HS-27A (cell line): ENCODE measurements around the gene TMEM181.

Experiments
- DNase-seq: peaks from one replicate; pipeline ENCODE4 v3.0.0-alpha.2; 2012; ENCODE audit warnings: low read depth, missing footprints

The TMEM181 gene

DNA sequence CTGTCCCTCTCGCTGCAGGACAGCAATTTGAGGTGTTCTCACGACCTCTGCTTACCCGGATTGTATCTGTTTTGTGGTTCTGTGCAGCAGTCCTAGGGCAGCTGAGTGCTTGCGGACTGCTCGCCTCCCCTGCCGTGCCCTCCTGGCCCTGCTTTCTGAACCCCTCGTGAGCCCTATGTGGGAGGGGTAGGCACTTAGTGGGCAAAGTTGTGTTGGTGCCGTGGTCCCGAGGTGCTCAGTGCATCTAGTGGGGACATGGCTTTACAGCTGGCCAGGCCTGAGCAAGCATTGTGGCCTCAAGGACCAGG lies 5.2 kb downstream of the TMEM181 start:
- DNase-seq: no peak

DNA sequence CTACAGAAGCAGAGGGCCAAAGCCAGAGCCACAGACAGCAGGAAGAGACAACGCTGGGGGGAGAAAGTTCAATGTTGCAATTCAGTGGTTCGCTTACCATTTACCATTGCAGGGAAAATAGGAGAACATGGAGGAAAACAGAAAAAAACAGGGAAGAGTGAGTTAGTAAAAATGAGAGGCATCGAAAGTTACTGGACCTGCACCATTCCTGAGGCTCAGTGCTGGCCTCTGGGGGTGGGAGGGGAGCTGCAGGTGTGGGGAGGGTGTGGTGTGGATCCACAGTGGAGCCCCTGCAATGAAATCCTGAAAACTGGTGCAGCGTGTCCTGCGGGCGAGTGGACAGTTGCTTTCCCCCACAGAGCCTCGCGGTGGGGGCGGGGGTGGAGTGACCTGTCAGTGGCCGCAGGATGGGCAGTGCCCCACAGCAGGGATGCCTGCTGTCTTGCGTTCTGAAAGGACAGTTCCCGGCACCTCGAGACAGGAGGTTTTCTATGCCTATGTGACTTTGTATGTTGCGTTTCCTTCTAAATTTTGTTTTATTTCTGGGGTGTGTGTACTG lies 5.7 kb downstream of the TMEM181 start:
- no peak for DNase-seq

DNA sequence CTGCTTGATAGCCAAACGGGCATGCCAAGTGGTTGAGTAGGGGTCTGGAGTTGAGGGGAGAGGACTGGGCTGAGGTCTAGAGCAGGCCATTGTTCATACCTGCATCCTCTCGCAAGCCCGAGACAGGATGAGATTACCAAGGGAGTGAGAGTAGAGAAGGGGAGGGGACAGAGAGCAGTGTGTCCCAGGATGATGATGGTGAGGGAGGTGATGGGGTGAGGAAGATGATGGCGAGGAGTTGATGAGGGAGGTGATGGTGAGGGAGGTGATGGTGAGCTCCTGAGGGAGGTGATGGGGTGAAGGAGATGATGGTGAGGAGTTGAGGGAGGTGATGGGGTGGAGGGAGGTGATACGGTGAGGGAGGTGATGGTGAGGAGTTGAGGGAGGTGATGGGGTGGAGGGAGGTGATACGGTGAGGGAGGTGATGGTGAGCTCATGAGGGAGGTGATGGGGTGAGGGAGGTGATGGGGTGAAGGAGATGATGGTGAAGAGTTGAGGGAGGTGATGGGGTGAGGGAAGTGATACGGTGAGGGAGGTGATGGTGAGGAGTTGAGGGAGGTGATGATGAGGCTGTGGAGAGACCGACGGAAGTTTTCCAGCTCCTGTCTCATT lies 6.4 kb downstream of the TMEM181 start:
- DNase-seq: no peak

DNA sequence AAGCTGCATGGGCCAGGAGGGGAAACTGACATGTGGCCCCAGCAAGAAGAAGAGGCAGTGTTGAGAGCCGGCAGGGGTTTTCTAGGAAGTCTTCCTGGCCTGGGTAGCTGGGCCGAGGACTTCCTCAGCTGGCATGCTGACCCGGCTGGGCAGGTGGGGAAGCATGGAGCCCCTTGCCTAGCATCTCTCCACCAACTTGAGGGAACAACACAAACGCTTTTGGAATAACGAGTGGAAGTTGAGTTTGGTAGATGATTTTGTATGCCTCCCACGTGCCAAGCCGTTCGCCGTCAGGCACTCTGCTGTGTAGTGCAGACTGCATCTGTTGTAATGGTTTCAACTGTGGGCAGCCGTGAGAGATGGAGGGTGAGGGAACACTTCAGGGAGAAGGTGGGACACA lies 7.3 kb downstream of the TMEM181 start:
- DNase-seq: no peak

DNA sequence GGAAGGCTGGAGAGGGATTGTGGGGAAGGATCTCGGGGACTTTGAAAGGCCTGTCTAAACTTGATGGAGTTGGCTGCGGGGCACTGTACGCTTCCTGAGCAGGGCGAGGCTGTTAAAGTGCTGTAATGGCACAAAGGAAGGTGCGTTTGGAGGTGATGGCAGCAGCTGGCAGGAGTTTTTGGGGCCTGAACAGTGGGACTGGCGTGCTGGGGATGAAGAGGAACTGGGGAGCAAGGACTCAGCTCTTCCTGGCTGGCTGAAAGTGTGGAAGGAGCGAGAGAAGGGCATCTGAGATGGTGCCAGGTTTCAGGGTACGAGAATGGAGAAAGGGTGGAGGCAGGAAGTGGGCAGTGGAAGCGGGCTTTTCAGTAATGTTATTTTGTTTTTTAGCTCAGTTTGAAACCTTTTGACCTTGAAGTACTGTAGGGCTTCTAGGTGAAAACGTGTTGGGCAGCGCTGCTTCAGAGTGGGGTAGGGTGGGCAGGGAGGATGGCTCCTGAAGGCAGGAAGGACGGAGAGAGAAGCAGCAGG lies 8.0 kb downstream of the TMEM181 start:
- DNase-seq: no peak

DNA sequence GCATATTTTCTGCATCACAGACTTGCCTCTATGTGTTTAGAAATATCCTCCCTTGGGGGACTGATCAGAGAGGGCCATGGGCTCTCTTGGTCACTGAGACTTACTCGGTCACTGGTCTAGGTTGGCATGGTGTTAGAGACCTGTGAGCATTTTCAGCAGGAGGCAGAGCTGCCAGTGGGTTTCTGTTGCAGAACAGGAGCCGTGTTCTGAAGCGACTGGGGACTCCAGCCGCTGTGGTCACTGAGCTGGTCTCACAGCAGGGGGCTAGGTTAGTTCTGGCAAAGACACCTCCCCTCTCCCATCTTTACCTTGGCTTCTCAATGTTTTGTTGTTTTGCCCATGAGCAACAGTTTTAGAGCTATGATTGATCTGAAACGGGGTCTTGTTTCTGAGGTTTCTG lies 8.7 kb downstream of the TMEM181 start:
- no peak for DNase-seq

DNA sequence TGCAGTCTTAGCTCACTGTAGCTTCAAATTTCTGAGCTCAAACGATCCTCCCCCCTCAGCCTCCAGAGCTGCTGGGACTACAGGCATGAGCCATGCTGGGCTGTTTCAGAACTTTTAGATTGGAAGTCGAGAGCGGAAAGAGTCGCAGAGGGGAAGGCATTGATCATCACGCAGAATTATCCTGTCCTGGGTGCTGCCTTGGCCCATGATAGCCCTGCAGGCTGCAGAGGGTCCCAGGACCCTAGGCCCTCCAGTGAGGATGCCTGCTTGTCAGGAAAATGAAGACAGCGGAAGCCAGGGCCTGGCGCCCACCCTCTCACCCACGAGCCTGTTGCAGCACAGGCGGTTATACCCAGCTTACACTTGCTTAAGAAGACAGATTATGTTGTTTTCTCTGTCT lies 9.1 kb downstream of the TMEM181 start:
- DNase-seq: no peak

DNA sequence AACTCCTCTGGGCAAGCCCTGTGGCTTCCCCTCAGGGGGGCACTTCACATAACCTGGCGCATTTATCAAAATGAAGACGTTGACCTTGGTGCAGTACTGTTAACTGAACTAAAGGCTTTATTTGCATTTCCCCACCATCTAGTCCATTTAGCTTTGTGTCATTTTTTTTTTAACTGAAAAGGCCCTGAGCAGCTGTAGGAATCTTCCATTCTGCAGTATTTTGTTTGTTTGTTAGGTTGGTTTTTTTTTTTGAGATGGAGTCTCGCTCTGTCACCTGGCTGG lies 10.7 kb downstream of the TMEM181 start:
- DNase-seq: no peak

DNA sequence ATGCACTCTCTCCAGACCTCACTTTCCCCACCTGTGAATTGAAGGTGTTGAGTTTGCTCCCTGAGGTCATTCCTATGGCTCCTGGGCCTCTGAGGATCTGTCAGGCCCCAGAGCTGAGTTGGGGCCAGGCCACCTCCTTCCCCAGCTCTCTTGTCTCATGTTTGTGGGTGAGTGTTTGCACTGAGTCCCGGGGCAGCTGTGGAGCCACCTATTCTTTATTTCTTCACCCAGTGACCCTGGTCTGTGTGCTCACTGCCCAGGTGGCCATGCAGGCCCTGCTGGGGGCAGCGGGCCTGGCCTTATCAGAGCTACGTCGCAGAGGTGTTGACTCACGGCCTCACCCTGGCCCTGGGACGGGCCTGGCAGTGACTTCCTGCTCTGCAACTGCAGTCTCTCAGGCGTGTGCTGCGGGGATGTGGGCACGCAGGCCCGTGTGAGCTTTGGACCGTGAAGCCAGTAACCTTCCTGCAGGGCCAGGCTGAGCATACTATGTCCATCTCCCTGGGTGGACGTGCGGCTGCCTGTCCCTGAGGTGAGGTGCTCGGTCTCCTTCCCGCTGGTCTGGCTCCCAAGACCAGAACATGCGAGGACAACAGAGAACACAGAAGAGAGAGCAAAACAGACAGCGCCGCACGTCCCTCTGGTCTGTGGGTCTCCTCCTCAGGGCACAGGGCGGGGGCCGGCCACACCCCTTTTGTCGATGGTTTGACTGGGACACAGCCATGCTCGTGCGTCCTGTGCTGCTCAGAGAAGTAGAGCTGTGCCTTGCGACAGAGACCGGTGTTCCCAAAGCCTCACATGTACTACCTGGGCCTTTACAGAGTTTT lies 12.1 kb downstream of the TMEM181 start:
- DNase-seq: no peak

DNA sequence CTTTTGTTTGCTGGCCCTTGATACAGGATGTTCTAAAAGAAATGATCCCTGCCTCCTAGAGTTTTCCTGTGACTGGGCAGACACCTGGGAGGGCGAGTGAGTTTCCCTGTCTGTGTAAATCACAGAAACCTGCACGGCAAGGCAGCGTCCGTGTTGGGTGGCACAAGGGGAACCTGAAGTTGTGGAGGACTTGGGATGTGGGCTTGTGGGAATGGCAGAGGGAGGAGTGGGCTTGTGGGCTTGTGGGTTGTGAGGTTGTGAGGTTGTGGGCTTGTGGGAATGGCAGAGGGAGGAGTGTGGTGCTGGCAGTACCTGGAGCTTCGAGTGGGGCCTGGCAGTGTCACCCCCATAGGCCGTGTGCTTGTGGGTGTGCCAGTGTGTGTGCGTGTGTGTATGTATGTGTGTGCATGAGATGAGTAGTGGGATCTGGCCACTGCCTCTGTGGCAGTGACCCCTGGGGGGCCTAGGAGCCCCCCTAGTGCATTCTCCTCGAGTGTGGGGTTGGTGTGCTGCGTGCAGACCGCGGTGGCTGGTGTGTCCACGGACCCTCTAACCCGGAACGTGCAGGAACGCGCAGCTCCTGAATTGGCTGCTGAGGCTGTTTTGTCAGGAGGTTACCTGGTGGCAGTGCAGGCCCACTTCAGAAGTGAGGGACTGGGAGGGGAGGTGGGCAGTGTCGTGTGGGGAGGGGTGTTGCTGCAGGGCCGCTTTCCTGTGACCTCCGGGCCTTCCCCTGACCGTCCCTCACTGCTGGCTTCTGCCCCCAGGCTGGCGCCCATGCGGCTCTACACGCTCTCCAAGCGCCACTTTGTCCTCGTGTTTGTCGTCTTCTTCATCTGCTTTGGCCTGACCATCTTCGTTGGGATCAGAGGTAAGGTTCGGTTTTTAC lies 13.0 kb downstream of the TMEM181 start:
- no peak for DNase-seq

DNA sequence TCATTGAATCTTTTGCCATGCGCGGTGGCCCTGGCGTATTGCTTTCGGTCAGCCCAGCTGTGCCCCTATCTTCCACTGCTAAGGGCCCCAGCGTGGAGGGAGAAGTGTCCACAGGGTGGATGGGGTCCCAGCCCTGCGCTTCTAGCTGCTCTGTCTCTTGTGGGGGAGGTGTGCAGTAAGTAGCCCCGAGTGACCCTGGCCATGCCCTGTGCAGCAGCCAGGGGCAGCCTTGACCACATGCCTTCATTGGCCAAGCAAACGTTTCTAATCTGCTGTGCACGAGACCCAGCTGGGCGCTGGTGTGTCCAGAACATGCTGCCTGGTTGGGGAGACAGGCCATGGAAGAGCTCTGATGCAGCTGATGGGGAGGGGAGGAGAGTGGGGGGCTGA lies 13.6 kb downstream of the TMEM181 start:
- DNase-seq: no peak

DNA sequence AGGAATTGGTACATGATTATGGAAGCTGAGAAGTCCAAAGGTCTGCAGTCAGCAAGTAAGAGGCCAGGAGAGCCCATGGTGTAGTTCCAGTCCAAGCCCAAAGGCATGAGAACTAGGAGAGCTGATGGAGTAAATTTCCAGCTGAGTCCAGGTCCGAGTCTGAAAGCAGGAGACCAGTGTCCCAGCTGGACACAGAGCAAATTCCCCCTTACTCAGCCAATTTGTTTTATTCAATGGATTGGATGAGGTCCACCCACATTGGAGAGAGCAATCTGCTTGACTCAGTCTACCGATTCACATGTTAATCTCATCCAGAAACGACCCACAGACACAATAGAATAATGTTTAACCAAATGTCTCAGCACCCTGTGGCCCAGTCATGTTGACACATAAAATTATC lies 14.9 kb downstream of the TMEM181 start:
- no peak for DNase-seq

DNA sequence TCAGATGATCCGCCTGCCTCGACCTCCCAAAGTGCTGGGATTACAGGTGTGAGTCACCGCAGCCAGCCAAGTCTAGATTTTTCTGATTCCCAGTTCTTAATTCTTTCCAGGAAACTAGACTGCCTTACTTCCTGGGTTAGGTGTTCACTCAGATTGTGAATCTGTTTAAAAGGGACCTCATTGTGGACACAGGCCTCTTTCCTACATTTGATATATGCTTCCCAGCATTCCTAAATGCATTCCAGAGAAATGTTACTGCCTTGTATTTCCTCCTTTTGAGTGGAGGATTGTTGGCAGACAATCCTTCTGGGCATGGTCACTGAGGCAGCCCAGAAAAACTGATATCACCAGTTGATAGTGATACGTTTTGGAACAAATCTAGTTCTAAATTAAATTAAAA lies 15.7 kb downstream of the TMEM181 start:
- no peak for DNase-seq

DNA sequence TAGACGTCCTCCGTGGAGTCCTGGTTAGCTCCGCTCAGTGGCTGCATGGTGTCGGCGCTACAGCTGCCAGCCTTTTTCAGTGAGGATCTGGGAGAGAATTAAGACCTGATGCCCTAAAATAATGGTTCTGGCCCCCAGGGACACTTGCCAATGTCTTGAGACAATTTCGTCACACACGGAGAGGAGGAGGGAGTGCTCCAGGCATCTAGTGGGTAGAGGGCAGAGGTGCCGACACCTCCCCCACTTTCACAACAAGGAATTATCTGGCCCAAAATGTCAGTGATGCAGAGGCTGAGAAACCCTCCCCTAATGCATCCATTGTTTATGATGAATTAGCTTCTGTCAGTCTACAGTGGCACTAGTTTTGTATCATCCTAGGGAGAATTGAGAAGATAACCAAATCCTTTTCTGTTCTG lies 24.4 kb downstream of the TMEM181 start:
- DNase-seq: no peak

DNA sequence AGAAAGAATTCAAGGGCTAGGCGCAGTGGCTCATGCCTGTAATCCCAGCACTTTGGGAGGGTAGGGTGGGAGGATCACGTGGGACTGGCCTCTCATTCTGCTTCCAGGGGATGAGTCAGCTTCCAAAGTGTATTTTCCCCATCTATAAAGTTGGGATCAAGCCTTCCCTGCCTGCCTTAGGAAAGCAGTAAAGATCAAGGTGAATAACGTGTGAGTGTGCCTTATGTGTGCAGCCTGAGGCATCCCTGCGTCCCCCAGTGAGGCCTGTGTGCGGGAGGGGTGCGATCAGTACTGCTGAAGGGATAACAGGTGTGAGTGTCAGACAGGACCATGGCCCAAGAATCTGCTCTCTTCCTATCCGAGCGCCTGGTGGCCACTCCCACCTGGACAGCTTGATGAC lies 26.8 kb downstream of the TMEM181 start:
- no peak for DNase-seq

DNA sequence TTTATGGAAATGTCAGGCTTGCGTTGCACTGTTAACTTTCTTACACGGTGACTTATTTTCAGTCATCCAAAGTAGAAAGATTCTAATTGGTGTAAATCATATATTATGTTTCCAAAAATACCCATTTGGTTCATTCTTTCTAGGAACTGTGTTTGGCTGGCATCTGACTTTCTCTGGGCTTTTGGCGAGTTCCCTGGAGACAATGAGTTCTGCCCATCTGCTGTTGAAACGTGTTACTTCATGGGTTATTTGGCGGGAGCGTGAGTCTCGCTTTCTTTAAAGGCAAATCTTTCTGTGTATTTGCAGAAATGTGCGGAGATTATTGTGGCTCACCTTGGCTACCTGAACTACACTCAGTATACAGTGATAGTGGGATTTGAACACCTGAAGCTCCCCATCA lies 29.5 kb downstream of the TMEM181 start:
- no peak for DNase-seq

DNA sequence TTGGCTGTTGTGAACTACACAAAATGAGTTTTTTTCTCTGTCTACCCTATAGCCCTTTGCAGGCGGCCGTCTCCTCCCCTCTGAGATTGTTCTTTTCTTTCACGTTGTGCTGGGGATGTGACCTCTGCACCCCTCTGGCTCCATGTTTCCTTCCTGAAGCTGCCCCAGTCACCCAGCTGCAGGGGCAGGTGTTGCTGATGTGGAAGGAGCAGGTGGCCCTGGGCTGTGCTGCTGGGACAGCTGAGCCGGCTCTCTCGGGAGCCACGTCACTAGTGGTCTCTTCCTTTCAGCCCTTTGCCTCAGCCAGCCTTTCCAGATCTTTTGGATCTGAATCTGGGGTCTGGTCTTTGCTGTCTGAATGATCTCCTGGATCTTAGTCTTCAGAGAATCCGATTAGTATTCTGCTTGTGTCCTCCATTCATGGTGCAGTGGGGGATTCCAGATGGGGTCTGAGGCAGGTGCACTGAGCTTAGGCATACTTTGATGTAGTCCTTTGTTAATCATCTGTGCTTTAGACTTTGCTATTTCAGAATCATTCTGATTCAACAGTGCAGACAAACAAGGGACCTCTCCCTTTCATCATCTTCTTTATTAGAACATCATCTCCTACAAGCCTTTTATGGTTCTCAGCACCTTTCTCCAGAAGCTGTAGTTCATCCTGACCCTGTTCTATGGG lies 31.4 kb downstream of the TMEM181 start:
- DNase-seq: no peak

DNA sequence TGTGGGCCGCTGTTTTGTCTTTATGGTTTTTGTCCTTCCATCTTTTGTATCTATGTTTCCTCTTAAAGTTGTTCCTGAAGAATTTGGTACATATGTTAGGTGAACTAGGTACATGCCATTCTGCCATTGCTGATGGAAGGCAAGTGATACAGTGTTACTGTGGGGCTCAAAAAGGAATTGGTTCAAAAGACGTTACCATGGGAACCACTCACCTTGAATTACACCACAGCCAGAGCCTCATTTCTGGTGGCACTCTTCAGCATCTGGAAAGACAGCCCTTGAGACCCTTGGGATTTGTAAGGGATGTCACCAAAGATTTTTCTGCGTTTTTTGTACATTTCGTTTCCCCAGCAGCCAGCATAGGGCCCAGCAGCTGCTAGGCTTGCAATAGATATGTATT lies 31.9 kb downstream of the TMEM181 start:
- no peak for DNase-seq

DNA sequence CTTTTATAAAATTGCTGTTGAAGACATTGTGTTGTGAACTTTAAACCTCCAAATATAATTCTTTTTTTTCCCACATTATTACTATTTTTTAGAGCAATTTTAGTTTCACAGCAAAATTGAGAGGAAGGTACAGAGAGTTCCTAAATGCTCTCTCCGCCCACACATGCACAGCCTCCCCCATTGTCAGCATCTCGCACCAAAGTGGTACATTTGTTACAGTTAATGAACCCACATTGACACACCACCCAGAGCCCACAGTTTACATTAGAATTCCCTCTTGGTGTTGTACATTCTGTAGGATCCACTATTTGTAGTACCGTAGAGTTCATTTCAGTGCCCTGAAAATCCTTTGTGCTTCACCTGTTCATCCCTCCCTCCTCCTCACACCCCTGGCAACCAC lies 33.8 kb downstream of the TMEM181 start:
- no peak for DNase-seq

DNA sequence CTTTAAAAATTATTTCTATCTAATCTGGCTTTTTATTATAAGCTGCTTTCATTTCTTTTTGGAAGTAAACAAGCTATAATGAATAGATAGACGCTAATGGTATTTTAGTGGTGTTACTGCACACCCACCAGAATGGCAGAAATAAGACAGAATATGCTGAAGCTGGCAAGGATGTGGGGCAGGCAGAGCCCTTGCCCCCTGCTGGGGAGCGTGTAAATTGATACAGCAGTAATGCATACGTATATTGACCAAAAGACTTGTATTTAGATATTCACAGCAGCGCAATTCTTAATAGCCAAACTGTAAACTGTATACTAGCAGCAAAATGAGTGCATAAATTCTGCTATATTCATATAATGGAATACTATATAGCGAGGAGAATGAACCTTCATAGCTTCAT lies 35.3 kb downstream of the TMEM181 start:
- no peak for DNase-seq

DNA sequence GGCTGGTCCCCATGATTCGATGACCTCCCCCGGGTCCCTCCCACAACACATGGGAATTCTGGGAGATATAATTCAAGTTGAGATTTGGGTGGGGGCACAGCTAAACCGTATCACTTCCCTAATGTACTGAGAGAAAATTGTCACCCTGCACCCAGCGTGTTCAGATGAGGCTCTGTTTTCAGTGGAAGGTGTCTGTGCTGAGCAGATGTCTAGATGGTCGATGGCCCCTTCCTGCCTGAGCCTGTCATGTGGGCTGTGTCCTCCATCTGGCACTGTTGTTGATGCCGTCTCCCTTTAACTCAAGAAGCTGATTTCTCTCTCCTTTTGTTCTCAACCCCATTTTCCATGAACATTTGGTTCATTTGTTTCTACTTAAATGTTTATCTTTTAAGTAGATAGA lies 37.0 kb downstream of the TMEM181 start:
- no peak for DNase-seq

DNA sequence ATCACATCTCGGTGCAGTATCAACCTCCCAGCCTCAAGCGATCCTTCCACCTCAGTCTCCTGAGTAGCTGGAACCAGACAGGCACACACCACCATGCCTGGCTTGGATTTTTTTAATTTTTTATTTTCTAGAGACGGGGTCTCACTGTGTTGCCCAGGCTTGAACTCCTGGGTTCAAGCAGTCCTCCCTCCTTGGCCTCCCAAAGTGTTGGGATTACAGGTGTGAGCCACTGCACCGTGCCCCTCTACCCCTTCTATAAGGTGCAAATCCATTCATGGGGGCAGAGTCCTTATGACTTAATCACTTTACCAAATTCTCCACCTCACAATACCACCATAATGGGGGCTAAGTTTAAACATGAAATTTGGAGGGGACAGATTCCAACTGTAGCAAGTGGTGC lies 37.7 kb downstream of the TMEM181 start:
- DNase-seq: no peak
